GM12892 (cell line): ENCODE results near the gene SERINC5.

Source experiments
- POLR2A ChIP-seq: IDR thresholded peaks from 2 replicates; pipeline ENCODE4 v1.6.1; 2011; ENCODE audit warnings: low read depth, low read length, control low read depth
- POLR2AphosphoS5 ChIP-seq: IDR thresholded peaks from 2 replicates; pipeline ENCODE4 v1.6.1; 2011; ENCODE audit warnings: low read depth, low read length, control low read depth
- TAF1 ChIP-seq: IDR thresholded peaks from 2 replicates; pipeline ENCODE4 v1.6.1; 2011; ENCODE audit warnings: low read depth, mild to moderate bottlenecking, control low read depth, low read length, borderline replicate concordance

DNA sequence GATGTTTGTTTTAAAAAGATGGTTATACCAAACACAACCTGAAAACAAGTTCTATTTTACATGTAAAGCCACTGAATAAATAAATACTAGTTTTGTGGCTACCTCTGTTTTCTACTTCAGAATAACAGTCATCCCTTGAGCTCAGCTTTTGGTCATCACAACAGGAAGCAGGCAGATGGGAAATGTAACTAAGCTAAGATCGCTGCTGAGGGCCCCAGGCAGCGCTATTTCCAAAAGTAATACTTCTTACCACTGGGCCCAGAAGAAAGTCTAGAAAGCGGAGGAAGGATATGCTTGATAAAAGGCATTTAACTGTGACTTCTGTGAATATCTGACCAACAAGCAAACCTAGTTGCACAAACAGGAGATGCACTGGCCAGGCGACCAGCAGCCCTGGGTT, 61.4 kb downstream of the SERINC5 start:
- TF ChIP-seq POLR2A (no peak), TAF1 (no peak), POLR2AphosphoS5 (no peak)
